Sigmoid colon (tissue), 4 donors: Measurements from ENCODE around the gene MINDY4B.

Experiments used
- EP300 ChIP-seq, 4 donors: sonication (generic); formaldehyde crosslinking; IDR thresholded peaks; one replicate each; pipeline ENCODE4 v1.6.1; 2017; ENCODE audit warnings: antibody characterized with exemption in 4 of 4
- TF ChIP-seq, protein P1 (sequence below), 4 experiments: fragments of 450-650 bp in 3 of 4; fragments of 200-600 bp in 1 of 4; IDR thresholded peaks; one replicate each; pipeline ENCODE4 v1.5.1; 2016 to 2019; ENCODE audit warnings: antibody characterized with exemption in 4 of 4, mild to moderate bottlenecking in 3 of 4, moderate library complexity in 2 of 4

DNA sequence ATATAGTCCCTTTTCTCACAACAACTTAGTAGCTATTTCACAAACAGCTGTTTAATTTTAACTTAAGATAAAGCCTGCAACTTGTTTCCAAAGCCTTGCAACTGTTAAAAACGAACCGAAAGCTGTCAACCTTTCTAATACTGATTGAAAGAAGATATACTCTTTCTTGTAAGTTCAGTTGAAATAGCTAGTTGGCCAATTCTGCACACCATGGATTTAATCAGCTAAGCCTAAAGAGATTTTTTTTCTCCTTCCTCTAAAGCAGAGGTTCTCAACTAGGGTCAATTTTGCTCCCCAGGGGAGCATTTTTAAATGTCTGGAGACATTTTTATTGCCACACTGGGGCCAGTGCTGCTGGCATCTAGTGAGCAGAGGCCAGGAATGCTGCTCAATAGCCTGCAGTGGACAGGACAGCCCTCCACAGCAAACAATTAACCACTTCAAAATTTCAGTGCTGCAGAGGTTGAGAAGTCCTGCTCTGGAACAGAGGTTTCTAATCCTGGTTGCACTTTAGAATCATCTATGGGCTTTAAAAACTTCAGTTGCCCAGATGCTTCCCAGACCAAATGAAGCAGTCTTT lies 26.2 kb downstream of the MINDY4B start:
- no peak for TF ChIP-seq EP300 (IDR thresholded peaks at IDR 0.05)
- TF ChIP-seq, protein P1, sequence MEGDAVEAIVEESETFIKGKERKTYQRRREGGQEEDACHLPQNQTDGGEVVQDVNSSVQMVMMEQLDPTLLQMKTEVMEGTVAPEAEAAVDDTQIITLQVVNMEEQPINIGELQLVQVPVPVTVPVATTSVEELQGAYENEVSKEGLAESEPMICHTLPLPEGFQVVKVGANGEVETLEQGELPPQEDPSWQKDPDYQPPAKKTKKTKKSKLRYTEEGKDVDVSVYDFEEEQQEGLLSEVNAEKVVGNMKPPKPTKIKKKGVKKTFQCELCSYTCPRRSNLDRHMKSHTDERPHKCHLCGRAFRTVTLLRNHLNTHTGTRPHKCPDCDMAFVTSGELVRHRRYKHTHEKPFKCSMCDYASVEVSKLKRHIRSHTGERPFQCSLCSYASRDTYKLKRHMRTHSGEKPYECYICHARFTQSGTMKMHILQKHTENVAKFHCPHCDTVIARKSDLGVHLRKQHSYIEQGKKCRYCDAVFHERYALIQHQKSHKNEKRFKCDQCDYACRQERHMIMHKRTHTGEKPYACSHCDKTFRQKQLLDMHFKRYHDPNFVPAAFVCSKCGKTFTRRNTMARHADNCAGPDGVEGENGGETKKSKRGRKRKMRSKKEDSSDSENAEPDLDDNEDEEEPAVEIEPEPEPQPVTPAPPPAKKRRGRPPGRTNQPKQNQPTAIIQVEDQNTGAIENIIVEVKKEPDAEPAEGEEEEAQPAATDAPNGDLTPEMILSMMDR (IDR thresholded peaks at IDR 0.05), result no peak
